HepG2 (cell line): ENCODE measurements around the gene TEX13D. TPM values are rescaled to one million over a fixed set of nuclear protein-coding genes. Genes with fewer than 3 reads are reported as not detected.

Experiments
- ATAC-seq: fragments of 200-7000 bp; cut with Tn5 transposase; 3 replicates; pipeline ENCODE4 v1.9.1; 2020; ENCODE audit warnings: mild to moderate bottlenecking, moderate library complexity
- BruUV-seq: library from RNA; stranded (reverse); fragments of 400-500 nt; replicated peaks from 2 replicates; lab custom pipeline; 2021; lab: Mats Ljungman, UMichigan
- CTCF ChIA-PET: fragments of 300-600 bp; formaldehyde crosslinking; extraction: SDS; loops from one replicate; lab custom pipeline; 2021; ENCODE audit warnings: low total read pairs, inconsistent platforms, low intra/inter-chr PET ratio; lab: Yijun Ruan, JAX
- POLR2A ChIA-PET: fragments of 350-600 bp; sonication (Branson Sonifier 250); formaldehyde crosslinking; loops from one replicate; lab custom pipeline; 2020; ENCODE audit warnings: antibody characterized with exemption, inconsistent platforms; lab: Yijun Ruan, JAX
- DNase-seq: peaks from one replicate; pipeline ENCODE4 v3.0.0-alpha.2; 2015; ENCODE audit warnings: low spot score
- FAIRE-seq: peaks from 3 replicates; lab custom pipeline; 2011; peaks lifted over from hg19 to GRCh38; lab: Jason Lieb, UNC
- H2AFZ ChIP-seq: one replicate; pipeline ENCODE4 v1.6.1; 2011; ENCODE audit warnings: low read length, inconsistent platforms
- H3K27ac ChIP-seq: fragments of 300-600 bp; 3 replicates; pipeline ENCODE4 v1.8.0; 2011; ENCODE audit warnings: mixed run types, mild to moderate bottlenecking, mixed read lengths, low read length, inconsistent platforms; ENCODE audit not compliant: insufficient read depth; ENCODE audit errors: extremely low read length
- H3K27me3 ChIP-seq, 2 experiments: fragments of 200-600 bp in 1 of 2; 2 replicates in 1 of 2; 3 replicates in 1 of 2; pipeline versions ENCODE4 v1.6.0 to v1.8.0; 2011; ENCODE audit warnings: low read length in 2 of 2, mild to moderate bottlenecking in 2 of 2, moderate library complexity in 2 of 2, inconsistent platforms in 1 of 2; ENCODE audit not compliant: insufficient read depth in 2 of 2, control insufficient read depth in 1 of 2
- H3K36me3 ChIP-seq, 2 experiments: fragments of 200-600 bp in 1 of 2; replicated peaks in 1 of 2; 2 replicates in 1 of 2; 3 replicates in 1 of 2; pipeline versions ENCODE4 v1.5.1 to v1.8.0; 2011; ENCODE audit warnings: low read length in 2 of 2, inconsistent platforms in 1 of 2; ENCODE audit not compliant: insufficient read depth in 2 of 2, control insufficient read depth in 1 of 2
- H3K4me1 ChIP-seq: 2 replicates; pipeline ENCODE4 v1.5.1; 2012; ENCODE audit warnings: low read length, inconsistent platforms; ENCODE audit not compliant: insufficient read depth
- H3K4me2 ChIP-seq: 2 replicates; pipeline ENCODE4 v1.6.0; 2011; ENCODE audit warnings: low read depth, low read length, inconsistent platforms
- H3K4me3 ChIP-seq, 3 experiments: fragments of 200-600 bp in 1 of 3; sonication (generic), shearing (Covaris generic) in 1 of 3; replicated peaks in 1 of 3; 2 replicates each; pipeline ENCODE4 v1.5.1; 2011 to 2016; ENCODE audit warnings: low read length in 3 of 3, inconsistent platforms in 2 of 3, low read depth in 2 of 3, mild to moderate bottlenecking in 2 of 3, control low read depth in 1 of 3, mixed read lengths in 1 of 3; ENCODE audit not compliant: insufficient read depth in 1 of 3
- H3K79me2 ChIP-seq: one replicate; pipeline ENCODE4 v1.6.1; 2011; ENCODE audit warnings: low read length, inconsistent platforms; ENCODE audit not compliant: insufficient read depth
- H3K9ac ChIP-seq: 2 replicates; pipeline ENCODE4 v1.6.0; 2011; ENCODE audit warnings: mild to moderate bottlenecking, low read depth, low read length, inconsistent platforms; ENCODE audit not compliant: insufficient read depth
- H3K9me3 ChIP-seq: 2 replicates; pipeline ENCODE4 v1.5.1; 2012; ENCODE audit warnings: mild to moderate bottlenecking, low read length
- H4K20me1 ChIP-seq: 2 replicates; pipeline ENCODE4 v1.6.0; 2011; ENCODE audit warnings: inconsistent platforms, mild to moderate bottlenecking, low read length, moderate library complexity; ENCODE audit not compliant: insufficient read depth
- ATF6 ChIP-seq: sonication (generic); formaldehyde crosslinking; conservative IDR thresholded peaks from 2 replicates; pipeline ENCODE4 v1.4.0; 2020; ENCODE audit warnings: missing genetic modification reagents
- ATM ChIP-seq: fragments of 450-650 bp; IDR thresholded peaks from 2 replicates; pipeline ENCODE4 v1.7.1; 2017; ENCODE audit warnings: mild to moderate bottlenecking, borderline replicate concordance
- CAMTA2 ChIP-seq: sonication (generic); formaldehyde crosslinking; IDR thresholded peaks from 2 replicates; pipeline ENCODE4 v1.4.0; 2020; ENCODE audit warnings: mild to moderate bottlenecking, missing genetic modification reagents, borderline replicate concordance
- CSRNP2 ChIP-seq: sonication (generic); formaldehyde crosslinking; conservative IDR thresholded peaks from 2 replicates; pipeline ENCODE4 v1.8.0; 2022; ENCODE audit warnings: low read depth, missing genetic modification reagents
- DZIP1 ChIP-seq: sonication (generic); formaldehyde crosslinking; IDR thresholded peaks from 2 replicates; pipeline ENCODE4 v1.5.0; 2020; ENCODE audit warnings: mild to moderate bottlenecking, missing genetic modification reagents
- HNRNPUL1 ChIP-seq: fragments of 200-400 bp; formaldehyde crosslinking; IDR thresholded peaks from 2 replicates; pipeline ENCODE4 v1.6.1; 2017; ENCODE audit warnings: low read depth, mild to moderate bottlenecking, low read length, moderate library complexity
- MED8 ChIP-seq: sonication (generic); formaldehyde crosslinking; IDR thresholded peaks from 2 replicates; pipeline ENCODE4 v1.8.1; 2023; ENCODE audit warnings: mild to moderate bottlenecking, missing genetic modification reagents; ENCODE audit not compliant: insufficient replicate concordance
- MYC ChIP-seq: sonication (generic); formaldehyde crosslinking; IDR thresholded peaks from 2 replicates; pipeline ENCODE4 v1.9.0; 2021; ENCODE audit warnings: missing genetic modification reagents, borderline replicate concordance
- NFE2 ChIP-seq: sonication (generic); formaldehyde crosslinking; IDR thresholded peaks from 2 replicates; pipeline ENCODE4 v1.4.0; 2020; ENCODE audit warnings: missing genetic modification reagents
- PHF20 ChIP-seq: sonication (generic); formaldehyde crosslinking; IDR thresholded peaks from 2 replicates; pipeline ENCODE4 v1.5.0; 2020; ENCODE audit warnings: mild to moderate bottlenecking, missing genetic modification reagents
- SNAPC5 ChIP-seq: sonication (generic); formaldehyde crosslinking; IDR thresholded peaks from 2 replicates; pipeline ENCODE4 v1.8.1; 2023; ENCODE audit warnings: mild to moderate bottlenecking, missing genetic modification reagents, borderline replicate concordance
- ZBTB3 ChIP-seq: sonication (generic); formaldehyde crosslinking; IDR thresholded peaks from 2 replicates; pipeline ENCODE4 v1.4.0; 2020; ENCODE audit warnings: low read depth, mild to moderate bottlenecking, moderate library complexity, missing genetic modification reagents, borderline replicate concordance
- ZC3H13 ChIP-seq: sonication (generic); formaldehyde crosslinking; IDR thresholded peaks from 2 replicates; pipeline ENCODE4 v1.8.1; 2023; ENCODE audit warnings: mild to moderate bottlenecking, missing genetic modification reagents, moderate library complexity
- ZNF30 ChIP-seq: sonication (generic); formaldehyde crosslinking; IDR thresholded peaks from 2 replicates; pipeline ENCODE4 v1.5.0; 2020; ENCODE audit warnings: mild to moderate bottlenecking, missing genetic modification reagents
- ZNF484 ChIP-seq: sonication (generic); formaldehyde crosslinking; IDR thresholded peaks from 2 replicates; pipeline ENCODE4 v1.5.1; 2020; ENCODE audit warnings: mild to moderate bottlenecking, low read depth, missing genetic modification reagents, borderline replicate concordance
- ZNF607 ChIP-seq: sonication (generic); formaldehyde crosslinking; IDR thresholded peaks from 2 replicates; pipeline ENCODE4 v1.5.1; 2020; ENCODE audit warnings: missing genetic modification reagents, mild to moderate bottlenecking, borderline replicate concordance
- ZNF790 ChIP-seq: sonication (generic); formaldehyde crosslinking; IDR thresholded peaks from 2 replicates; pipeline ENCODE4 v1.8.0; 2022; ENCODE audit warnings: missing genetic modification reagents, mild to moderate bottlenecking, borderline replicate concordance
- ZSCAN21 ChIP-seq: sonication (generic); formaldehyde crosslinking; IDR thresholded peaks from 2 replicates; pipeline ENCODE4 v1.8.0; 2022; ENCODE audit warnings: mild to moderate bottlenecking, missing genetic modification reagents, moderate library complexity, borderline replicate concordance
- in situ Hi-C: cut with HindIII; loops from 2 replicates; pipeline ENCODE4 v1.10.0; 2017; ENCODE audit warnings: low pct_unique_long_range_greater_than_20kb; ENCODE audit not compliant: extremely low pct_ligation_motif_present
- intact Hi-C: fragments of 100-400 bp; cut with micrococcal nuclease; formaldehyde crosslinking; loops from one replicate; pipeline ENCODE4 v1.10.0; 2022; ENCODE audit not compliant: unreplicated experiment
- polyA plus RNA-seq, 8 experiments: library from polyadenylated mRNA; depleted of rRNA in 3 of 8; stranded (reverse) in 7 of 8; unstranded in 1 of 8; fragments of >200 nt; fragmentation: Illumina TruSeq in 4 of 8; extraction: Trizol in 4 of 8; gene quantifications; 2 replicates each; pipeline versions ENCODE4 v1.2.1 to v1.2.3, GENCODE V29; 2011 to 2016; ENCODE audit warnings: low read depth in 4 of 8, missing spikeins in 1 of 8, mixed read lengths in 1 of 8; ENCODE audit not compliant: insufficient read depth in 1 of 8
- total RNA-seq, 5 experiments: library from RNA; depleted of rRNA; stranded (reverse); fragments of >200 nt; fragmentation: Illumina TruSeq; extraction: Trizol; gene quantifications; 2 replicates each; pipeline ENCODE4 v1.2.3, GENCODE V29; 2016; ENCODE audit warnings: low read depth in 1 of 5

TEX13D gene
- total and polyA plus RNA-seq, 2 of the 13 experiments (the other 11 are each of a cell fraction or from before 2014, with no cell fraction given): not detected

GRCh38 chrX:124369722-124370121, 37.3 kb downstream of the TEX13D start:
- H3K4me3 ChIP-seq: no peak overlapping the region
- H3K4me1 ChIP-seq: no peaks in the 10 kb centered on the region
- intact Hi-C loops (no loop called here), in situ Hi-C loops (no loop called here)
- no peaks in the 10 kb centered on the region for H3K27me3 ChIP-seq
- ChIA-PET POLR2A (no interaction called here), CTCF (no interaction called here)
- no peaks in the 10 kb centered on the region for H3K79me2 ChIP-seq
- FAIRE-seq (no peak), ATAC-seq (no peak), DNase-seq (no peak)
- no peaks in the 10 kb centered on the region for H3K36me3 ChIP-seq
- H3K9ac ChIP-seq: no peak overlapping the region
- H3K9me3 ChIP-seq: no peaks in the 10 kb centered on the region
- no peaks in the 10 kb centered on the region for H4K20me1 ChIP-seq
- H3K4me2 ChIP-seq: no peak overlapping the region
- no peak overlapping the region for H3K27ac ChIP-seq
- no peak for TF ChIP-seq SNAPC5 (CRISPR knock-in tag)
- TF ChIP-seq CSRNP2 (CRISPR knock-in tag): no peak
- no peak for TF ChIP-seq PHF20 (CRISPR knock-in tag)
- no peak for TF ChIP-seq ZBTB3
- no peak for TF ChIP-seq ZSCAN21 (CRISPR knock-in tag)
- TF ChIP-seq MYC (CRISPR knock-in tag): no peak
- TF ChIP-seq ZNF790 (CRISPR knock-in tag): no peak
- no peak for TF ChIP-seq DZIP1 (CRISPR knock-in tag)
- no peak for TF ChIP-seq CAMTA2 (CRISPR knock-in tag)
- TF ChIP-seq ATF6 (CRISPR knock-in tag): no peak
- no peak for TF ChIP-seq ZNF607 (CRISPR knock-in tag)
- no peak for TF ChIP-seq ATM
- TF ChIP-seq ZNF484: no peak
- TF ChIP-seq NFE2: no peak
- TF ChIP-seq ZC3H13 (CRISPR knock-in tag): no peak
- TF ChIP-seq ZNF30 (CRISPR knock-in tag): no peak
- TF ChIP-seq MED8 (CRISPR knock-in tag): no peak
- TF ChIP-seq HNRNPUL1: no peak
- no peak overlapping the region for H2AFZ ChIP-seq
- no TSS peak for BruUV-seq
